HG03469 (cell line): ENCODE measurements around the gene APBA2.

Experiments
- ATAC-seq: cut with Tn5 transposase; IDR thresholded peaks from one replicate; pipeline ENCODE4 v1.9.1; 2021; ENCODE audit warnings: mild to moderate bottlenecking, moderate library complexity, moderate number of reproducible peaks; ENCODE audit not compliant: unreplicated experiment

APBA2 gene

DNA sequence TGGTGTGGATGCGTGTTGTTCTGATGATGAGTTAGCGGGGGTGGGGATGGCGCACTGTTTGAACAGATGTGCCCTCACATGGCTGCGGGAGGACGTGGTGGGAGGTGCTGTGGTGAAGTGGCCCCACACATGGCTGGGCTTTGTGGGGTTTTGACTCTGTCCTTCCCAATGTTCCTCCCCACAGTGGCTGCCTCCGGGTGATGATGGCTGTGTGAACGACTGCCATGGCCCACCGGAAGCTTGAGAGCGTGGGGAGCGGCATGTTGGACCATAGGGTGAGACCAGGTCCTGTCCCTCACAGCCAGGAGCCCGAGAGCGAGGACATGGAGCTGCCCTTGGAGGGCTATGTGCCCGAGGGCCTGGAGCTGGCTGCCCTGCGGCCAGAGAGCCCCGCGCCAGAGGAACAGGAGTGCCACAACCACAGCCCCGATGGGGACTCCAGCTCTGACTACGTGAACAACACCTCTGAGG, 167.9 kb downstream of the APBA2 start:
- no peak for ATAC-seq

DNA sequence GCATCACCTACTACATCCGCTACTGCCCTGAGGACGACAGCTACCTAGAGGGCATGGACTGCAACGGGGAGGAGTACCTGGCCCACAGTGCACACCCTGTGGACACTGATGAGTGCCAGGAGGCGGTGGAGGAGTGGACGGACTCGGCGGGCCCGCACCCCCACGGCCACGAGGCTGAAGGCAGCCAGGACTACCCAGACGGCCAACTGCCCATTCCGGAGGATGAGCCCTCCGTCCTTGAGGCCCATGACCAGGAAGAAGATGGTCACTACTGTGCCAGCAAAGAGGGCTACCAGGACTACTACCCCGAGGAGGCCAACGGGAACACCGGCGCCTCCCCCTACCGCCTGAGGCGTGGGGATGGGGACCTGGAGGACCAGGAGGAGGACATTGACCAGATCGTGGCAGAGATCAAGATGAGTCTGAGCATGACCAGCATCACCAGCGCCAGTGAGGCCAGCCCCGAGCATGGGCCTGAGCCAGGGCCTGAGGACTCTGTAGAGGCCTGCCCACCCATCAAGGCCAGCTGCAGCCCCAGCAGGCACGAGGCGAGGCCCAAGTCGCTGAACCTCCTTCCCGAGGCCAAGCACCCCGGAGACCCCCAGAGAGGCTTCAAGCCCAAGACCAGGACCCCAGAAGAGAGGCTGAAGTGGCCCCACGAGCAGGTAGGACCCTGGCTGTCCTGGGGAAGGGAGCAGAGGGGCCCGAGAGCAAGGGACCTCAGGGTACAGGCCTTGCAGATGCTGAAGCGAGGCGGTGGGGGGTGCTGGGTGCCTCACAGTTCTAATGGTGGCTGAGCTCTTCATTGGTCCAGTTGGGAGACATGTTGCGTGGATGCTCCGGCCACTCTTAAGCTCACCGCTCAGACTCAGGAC, 168.6 kb downstream of the APBA2 start:
- no peak for ATAC-seq

GRCh38 chr15:29055876-29056275, 170.1 kb downstream of the APBA2 start:
- ATAC-seq, result no peak

DNA sequence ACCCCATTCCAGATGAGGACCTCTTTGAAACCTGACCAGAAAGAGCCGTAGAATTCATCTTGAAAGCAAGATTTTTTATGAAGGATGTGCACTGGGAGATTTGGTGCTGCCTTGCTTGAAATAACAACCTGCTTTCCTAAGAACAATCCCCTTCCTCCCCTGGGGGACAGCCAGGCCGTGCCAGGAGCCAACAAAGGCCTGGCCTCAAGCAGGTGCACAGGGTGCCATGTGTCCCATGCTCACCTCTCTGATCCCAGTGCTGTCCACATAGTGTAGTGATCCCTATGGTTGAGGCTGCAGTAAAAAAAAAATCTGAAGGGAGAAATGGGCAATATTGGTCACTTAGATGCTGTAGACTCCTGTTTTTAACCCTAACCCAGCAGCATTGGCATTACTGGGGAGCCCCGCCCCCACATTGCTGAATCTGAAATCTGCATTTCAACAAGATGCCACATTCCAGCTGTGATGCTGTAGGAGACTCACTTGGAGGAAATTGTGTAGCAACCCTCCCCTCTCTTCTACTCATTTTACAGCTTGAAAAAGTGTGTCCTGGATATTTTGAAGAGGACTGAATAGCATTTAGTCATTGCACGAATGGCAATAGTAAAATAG, 171.2 kb downstream of the APBA2 start:
- no peak for ATAC-seq

GRCh38 chr15:29057856-29058255, 172.1 kb downstream of the APBA2 start:
- ATAC-seq, result no peak

GRCh38 chr15:29058903-29059539, 173.2 kb downstream of the APBA2 start:
- ATAC-seq, result no peak

DNA sequence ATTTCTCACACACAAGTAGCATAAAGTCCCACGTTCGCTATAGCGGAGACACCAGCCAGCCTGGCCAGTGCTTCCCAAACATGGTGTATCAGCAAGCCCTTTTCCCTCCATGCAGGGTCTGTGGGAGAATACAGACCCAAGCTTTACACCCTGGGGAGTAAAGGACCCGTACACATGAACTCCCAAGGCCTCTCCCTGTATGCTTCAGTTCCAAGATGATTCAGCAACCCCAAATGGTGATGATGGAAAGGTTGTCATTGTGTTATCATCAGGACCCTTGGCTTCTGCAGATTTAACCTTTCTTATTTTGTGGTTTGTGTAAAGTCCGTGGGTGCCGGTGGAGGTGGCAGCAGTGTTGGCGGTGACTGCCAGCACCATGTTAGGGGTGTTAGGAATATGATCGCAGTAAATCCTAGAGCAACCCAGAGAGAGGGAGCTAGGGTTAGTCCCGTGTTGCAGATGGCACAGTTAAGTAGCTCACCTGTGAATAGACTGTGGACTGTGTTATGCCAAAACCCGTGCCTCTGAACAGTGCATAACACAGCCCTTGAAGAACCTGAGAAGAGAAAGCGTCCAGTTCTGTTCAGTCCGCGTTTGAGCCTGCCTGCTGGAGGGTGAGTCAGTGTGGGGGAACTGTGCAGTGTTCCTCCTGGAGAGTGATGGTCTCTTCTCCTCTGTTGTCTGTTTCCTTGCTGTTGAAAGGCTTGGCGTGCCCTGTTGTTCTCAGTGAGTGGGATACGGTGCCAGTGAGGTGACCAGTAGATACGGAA, 174.3 kb downstream of the APBA2 start:
- no peak for ATAC-seq

- ATAC-seq, result no peak
Observed at GRCh38 chr15:29061746-29062145, 176.0 kb downstream of the APBA2 start.

DNA sequence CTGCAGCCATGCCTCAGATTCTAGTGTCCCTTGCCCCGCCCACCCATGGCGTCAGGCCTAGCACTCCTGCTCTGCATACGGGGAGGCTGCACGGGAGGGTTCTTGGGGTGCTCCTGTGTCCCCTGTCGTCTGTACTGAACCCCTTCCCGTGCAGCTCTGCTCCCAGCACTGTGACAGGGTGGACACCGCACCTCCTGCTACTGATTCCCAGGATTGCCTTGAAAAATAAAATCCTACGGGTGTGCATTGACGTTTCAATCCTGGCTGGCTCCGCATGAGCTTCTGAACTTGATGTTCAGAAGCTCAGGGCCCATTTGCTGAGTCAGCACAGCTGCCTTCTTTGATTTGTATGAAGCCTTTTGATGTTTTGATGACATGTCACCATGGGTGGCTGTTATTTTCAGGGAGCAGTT, 176.4 kb downstream of the APBA2 start:
- ATAC-seq, result no peak

DNA sequence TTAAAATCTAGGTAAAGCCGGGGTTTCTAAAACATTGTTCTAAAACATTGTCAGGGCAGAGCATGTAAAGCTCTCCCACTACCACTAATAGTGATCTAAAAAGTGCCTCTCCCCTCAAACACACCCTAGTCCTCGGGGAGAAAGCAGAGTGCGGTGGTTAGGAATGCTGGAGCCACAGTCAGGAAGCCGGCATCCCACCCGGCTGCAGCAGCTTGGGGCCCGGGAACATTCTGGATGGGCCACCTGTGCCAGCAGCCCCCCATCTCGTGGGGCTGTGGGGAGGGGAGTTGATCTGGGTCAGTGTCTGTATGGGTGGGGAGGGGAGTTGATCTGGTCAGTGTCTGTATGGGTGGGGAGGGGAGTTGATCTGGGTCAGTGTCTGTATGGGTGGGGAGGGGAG, 176.9 kb downstream of the APBA2 start:
- ATAC-seq, result no peak

GRCh38 chr15:29063646-29064045, 177.9 kb downstream of the APBA2 start:
- no peak for ATAC-seq

- ATAC-seq, result no peak
Observed at GRCh38 chr15:29064290-29064689, 178.5 kb downstream of the APBA2 start.

DNA sequence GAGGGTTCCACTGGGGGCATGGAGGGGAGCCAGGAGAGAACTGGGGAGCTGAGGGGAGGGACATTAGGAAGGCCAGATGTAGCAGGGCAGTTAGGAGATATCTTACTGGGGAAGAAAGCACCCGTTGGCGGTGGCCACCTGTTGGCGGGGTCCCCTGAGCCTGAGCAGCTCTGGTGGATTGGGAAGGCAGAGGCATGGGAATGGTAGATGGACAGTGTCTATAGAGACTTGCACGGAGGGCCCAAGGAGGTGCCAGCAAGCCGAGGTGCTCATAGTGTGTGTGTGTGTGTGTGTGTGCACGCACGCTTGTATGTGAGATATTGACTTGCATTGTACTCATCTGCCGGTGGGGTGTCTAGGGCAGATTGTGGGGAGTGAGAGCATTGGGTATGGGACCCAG, 179.0 kb downstream of the APBA2 start:
- no peak for ATAC-seq

GRCh38 chr15:29065571-29065970, 179.8 kb downstream of the APBA2 start:
- ATAC-seq, result no peak

- ATAC-seq, result no peak
Observed at GRCh38 chr15:29066310-29066709, 180.5 kb downstream of the APBA2 start.

- ATAC-seq, result no peak
Observed at GRCh38 chr15:29066838-29067237, 181.1 kb downstream of the APBA2 start.

DNA sequence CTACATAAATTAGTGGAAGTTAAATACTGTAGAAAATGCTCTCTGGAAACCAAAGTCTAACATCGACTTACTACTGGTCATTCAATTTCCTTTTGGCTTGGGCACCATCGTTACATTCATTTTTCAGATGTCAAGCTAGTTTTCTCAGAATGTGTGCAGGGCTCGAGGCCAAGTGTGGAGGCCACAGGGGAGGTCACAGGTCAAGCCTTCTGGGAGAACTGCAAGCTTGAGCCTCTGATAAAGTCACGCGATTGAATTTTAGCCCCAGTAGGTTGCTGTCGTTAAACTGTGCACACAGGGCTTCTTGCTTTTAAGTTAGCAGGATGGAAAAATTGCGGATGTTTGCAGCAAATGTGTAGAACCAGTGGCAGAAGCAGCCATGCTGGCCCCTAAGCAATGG, 182.2 kb downstream of the APBA2 start:
- no peak for ATAC-seq

DNA sequence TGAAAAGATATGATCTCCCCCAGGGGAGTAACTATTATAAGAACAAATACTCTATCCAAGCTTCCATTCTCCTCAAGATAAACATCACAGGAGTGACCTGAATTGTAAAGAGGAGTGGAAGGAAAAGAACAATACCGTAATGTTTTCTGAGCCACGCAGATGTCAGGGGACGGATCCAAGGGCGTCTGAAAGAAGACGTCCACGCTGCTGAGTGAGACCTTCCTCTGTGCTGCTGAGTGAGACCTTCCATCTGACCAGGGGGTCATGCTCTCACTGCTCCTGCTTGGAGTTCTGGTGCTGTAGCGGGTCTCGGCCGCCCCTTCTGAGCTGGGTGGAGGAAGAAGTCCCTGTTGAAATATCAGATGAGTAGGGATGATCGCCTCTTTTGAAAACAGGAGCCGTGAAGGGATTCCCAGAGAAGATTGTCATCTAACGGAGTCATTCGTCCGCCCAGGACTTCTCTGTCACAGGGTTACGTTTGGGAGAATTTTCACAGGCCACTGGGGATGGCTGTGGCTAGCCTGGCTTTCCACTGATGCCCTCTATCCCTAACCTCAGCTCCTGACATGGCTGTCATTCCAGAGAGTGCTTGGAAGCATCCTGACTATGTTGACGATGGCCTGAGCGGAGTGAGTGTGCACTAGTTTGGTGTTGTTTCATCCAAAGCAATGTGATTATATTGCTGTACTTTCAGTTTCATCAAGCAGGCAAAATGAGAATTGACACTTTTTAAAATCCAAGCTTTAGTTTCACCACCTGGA, 184.9 kb downstream of the APBA2 start:
- ATAC-seq, result no peak

DNA sequence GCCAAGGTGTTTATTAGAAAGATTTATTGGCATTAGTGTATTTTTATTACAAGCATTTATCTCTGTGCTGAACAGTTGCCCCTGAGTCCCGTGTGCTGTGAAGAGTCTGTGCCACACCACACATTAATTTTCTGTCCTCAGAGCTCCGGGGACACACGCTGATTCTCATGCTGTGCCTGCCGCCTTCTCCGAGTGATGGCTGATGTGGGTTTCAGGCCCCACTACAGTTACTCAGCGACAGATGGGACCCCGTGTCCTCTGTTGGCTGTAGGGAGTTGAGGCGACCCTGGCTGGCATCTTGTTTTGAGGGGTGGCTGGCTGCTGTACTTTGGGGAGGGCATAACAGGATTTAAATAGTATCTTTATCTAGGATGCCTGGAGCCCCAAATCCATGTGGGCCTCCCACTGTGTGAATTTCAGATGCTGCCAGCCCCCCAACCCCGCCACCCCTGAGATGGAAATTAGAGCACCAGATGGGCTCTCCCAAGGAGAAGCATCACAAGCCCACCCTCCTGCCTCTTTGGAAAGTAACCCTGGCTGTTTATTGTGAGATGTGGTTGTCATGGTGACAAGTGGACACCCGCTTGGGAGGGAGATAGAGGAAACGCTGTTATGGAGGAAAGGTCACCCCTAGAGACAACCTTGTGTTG, 185.6 kb downstream of the APBA2 start:
- no peak for ATAC-seq

GRCh38 chr15:29071882-29072273, 186.1 kb downstream of the APBA2 start:
- no peak for ATAC-seq
